AG04449 (cell line): ENCODE results near the gene PDCD11.

Source experiments
- CTCF ChIA-PET: fragments of 350-600 bp; formaldehyde crosslinking; extraction: SDS; loops from one replicate; lab custom pipeline; 2021; ENCODE audit warnings: antibody characterized with exemption; lab: Yijun Ruan, JAX
- POLR2A ChIA-PET: fragments of 400-600, 350-600 bp; formaldehyde crosslinking; extraction: SDS; loops from one replicate; lab custom pipeline; 2020; ENCODE audit warnings: antibody characterized with exemption, inconsistent platforms; lab: Yijun Ruan, JAX
- DNase-seq: peaks from one replicate; pipeline ENCODE4 v3.0.0-alpha.2; 2010; ENCODE audit warnings: low read depth, low spot score
- H3K4me3 ChIP-seq: 2 replicates; pipeline ENCODE4 v1.5.1; 2011; ENCODE audit warnings: low read depth, mild to moderate bottlenecking, control low read depth, low read length
- CTCF ChIP-seq: IDR thresholded peaks from one replicate; pipeline ENCODE4 v1.5.1; 2011; ENCODE audit warnings: mild to moderate bottlenecking, moderate library complexity, low read length, control low read depth, inconsistent platforms; ENCODE audit not compliant: insufficient read depth; ENCODE audit errors: missing control alignments

Gene PDCD11

GRCh38 chr10:103463499-103463898, 67.1 kb downstream of the PDCD11 start:
- ChIA-PET POLR2A (no interaction called here), CTCF (interaction anchor here (1.3 to 2.5 kb wide), 2 partner anchors 11 to 47 kb away, joined by 4 to 6 read pairs; partner anchors contain the start of gene CALHM2)
- no peak for DNase-seq
- no peak overlapping the region for H3K4me3 ChIP-seq
- no peak for TF ChIP-seq CTCF

GRCh38 chr10:103465411-103466179, 69.2 kb downstream of the PDCD11 start:
- no peak for DNase-seq
- POLR2A ChIA-PET, result no interaction called here
- CTCF ChIA-PET, result interaction anchor here (0.6 to 2.1 kb wide), 5 partner anchors 10 to 19 kb away, joined by 3 to 7 read pairs (median 5); partner anchors contain the start of gene CALHM3
- no peak overlapping the region for H3K4me3 ChIP-seq
- no peak for TF ChIP-seq CTCF

GRCh38 chr10:103466734-103467133, 70.3 kb downstream of the PDCD11 start:
- no peak for TF ChIP-seq CTCF
- POLR2A ChIA-PET, result no interaction called here
- CTCF ChIA-PET, result interaction anchor here (1.2 to 2.1 kb wide), 2 partner anchors 9 to 18 kb away, joined by 5 to 6 read pairs; no protein-coding TSS in a partner anchor
- no peak overlapping the region for H3K4me3 ChIP-seq
- DNase-seq, result no peak

- no peak for DNase-seq
- no peak for TF ChIP-seq CTCF
- ChIA-PET CTCF (interaction anchor here (1.5 to 2.1 kb wide), 2 partner anchors 14 to 17 kb away, joined by 4 to 6 read pairs; no protein-coding TSS in a partner anchor), POLR2A (no interaction called here)
- no peak overlapping the region for H3K4me3 ChIP-seq
Observed at GRCh38 chr10:103467406-103467805, 71.0 kb downstream of the PDCD11 start.

GRCh38 chr10:103469201-103469600, 72.8 kb downstream of the PDCD11 start:
- H3K4me3 ChIP-seq, result no peak overlapping the region
- no peak for DNase-seq
- TF ChIP-seq CTCF, result no peak
- POLR2A ChIA-PET, result no interaction called here
- CTCF ChIA-PET, result interaction anchor here (0.9 to 11.0 kb wide), 3 partner anchors 12 to 15 kb away, joined by 3 to 83 read pairs (median 7); no protein-coding TSS in a partner anchor
